GM21576 (cell line): Measurements from ENCODE around the gene IFNL3.
"Not testable (repeated sequence)": the region's sequence is repeated elsewhere in the genome, so short reads cannot be mapped to it uniquely, and the experiment has no call there.

ENCODE experiments used
- ATAC-seq: cut with Tn5 transposase; IDR thresholded peaks from one replicate; pipeline ENCODE4 v1.9.1; 2021; ENCODE audit warnings: mild to moderate bottlenecking, moderate library complexity; ENCODE audit not compliant: unreplicated experiment

Gene IFNL3

GRCh38 chr19:39253374-39254149 is 8.8 kb upstream of the IFNL3 start:
- no peak for ATAC-seq

- ATAC-seq = no peak
Measured at GRCh38 chr19:39252458-39252857, 7.7 kb upstream of the IFNL3 start.

DNA sequence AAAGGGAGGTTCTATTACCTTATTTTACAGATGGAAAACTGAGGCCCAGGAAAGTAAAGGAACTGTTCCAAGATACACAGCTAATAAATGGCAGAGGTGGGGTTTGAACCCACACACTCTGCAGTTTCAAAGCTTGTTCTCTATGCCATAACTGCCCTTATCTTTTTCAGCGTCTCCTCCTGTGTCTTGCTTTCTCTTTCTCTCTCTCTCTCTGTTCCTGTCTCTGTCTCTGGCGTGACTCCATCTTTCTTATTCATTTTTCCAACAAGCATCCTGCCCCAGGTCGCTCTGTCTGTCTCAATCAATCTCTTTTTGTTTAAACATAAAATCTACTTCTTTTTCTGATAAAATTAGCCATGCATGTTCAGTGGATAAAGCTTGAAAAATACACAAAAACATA is 7.0 kb upstream of the IFNL3 start:
- ATAC-seq = no peak

DNA sequence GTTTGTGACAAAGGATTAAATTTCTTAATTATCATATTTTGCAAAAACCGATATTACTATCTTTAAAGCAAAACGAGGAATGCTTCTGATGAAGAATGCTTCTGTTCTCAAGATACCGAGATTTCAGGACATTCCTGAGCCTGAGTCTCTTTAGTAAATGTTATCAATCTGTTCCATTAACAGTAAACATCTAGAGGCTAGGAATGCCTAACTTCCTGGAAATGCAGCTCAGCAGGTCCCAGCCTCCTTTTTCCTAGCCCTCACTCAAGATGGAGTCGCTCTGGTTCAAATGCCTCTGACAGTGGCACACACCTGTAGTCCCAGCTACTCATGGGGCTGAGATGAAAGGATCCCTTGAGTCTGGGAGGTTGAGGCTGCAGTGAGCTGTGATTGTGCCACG is 6.3 kb upstream of the IFNL3 start:
- ATAC-seq = no peak

DNA sequence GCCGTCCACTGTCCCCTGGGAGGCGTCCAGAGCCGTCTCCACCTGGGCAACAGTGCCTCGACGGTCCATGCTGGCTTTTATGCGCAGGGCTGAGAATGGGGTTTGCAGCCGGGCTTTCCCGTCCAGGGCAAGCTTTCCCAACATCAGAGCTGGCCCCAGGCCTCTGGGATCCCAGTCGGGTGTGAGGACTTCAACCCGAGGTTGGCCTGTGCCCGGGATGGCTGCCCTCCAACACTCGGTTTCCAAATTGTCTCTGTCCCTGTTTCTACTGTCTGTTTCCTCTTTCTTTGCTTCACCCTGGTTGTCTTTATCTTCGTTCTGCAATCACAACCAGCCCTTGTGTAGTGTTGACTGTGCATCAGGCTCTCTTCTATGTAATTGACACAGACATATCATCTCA is 4.0 kb upstream of the IFNL3 start, which contains the start of gene IFNL4:
TSS of gene IFNL4 (minus strand) at position 51 of the 400 bp plus-strand sequence.
- no peak for ATAC-seq

GRCh38 chr19:39247701-39248664 is 3.2 kb upstream of the IFNL3 start:
- ATAC-seq = no peak

DNA sequence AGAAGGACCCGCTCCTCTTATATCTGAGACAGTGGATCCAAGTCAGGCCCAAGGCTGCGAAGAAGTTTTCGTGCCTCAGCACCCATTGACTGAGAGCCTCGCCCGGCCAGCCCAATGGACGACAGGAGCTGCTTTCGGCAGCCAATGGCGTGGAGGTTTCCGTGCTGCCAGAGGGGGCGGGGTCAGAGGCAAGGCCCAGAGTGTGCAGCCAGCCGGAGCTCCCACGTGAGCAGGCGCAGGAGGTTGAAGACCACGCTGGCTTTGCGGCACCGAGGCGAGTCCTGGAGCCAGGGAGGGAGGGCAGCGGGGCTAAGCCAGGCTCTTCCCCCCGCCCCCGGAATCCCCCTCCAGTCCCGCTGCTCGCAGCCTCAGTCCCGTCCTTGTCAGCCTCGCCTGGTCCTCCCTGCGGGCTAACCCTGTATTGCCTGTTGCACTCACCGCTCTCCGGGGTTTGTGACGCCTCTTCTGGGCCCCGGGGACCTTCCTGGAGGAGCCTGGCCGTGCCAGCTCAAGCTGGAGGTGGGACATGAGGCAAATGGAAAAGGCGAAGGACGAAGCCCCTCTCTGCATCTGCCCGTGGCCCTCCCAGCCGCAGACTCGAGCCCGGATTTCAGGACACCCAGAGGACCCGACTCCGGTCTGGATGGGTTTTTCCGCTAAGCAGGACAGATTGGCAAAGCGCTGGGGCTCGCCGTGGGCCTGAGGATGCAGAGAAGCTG is 2.3 kb upstream of the IFNL3 start:
- no peak for ATAC-seq

GRCh38 chr19:39245166-39245565 is 360 bp upstream of the IFNL3 start:
- ATAC-seq = not testable (repeated sequence)

- ATAC-seq = not testable (repeated sequence)
Measured at GRCh38 chr19:39243741-39244140, 1.1 kb downstream of the IFNL3 start.

DNA sequence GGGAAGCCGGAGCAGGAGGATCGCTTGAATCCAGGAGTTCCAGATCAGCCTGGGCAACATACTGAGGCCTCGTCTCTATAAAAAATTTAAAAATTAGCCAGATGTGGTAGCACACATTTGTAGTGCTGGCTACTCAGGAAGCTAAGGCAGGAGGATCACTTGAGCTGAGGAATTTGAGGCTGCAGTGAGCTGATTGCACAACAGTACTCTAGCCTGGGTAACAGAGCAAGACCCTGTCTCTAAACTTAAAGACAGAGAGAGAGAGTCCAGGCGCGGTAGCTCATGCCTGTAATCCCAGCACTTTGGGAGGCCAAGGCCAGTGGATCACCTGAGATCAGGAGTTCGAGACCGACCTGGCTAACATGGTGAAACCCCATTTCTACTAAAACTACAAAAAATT is 4.4 kb downstream of the IFNL3 start:
- ATAC-seq = no peak

- no peak for ATAC-seq
Measured at GRCh38 chr19:39238944-39239343, 5.9 kb downstream of the IFNL3 start.

DNA sequence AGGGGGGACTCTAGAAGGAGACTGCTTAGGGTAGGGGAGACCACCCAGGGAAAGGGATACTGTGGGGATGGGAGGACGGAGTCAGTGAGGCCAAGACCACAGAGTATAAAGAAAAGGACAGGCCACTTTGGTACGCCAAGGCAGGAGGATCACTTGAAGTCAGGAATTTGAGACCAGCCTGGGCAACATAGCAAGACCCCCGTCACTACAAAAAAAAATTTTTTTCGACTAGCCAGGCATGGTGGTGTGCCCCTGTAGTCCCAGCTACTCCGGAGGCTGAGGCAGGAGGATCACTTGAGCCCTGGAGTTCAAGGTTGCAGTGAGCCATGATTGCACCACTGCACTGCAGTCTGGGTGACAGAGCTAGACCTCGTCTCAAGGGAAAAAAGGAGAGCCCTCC is 6.6 kb downstream of the IFNL3 start:
- ATAC-seq = no peak

GRCh38 chr19:39237200-39238184 is 7.3 kb downstream of the IFNL3 start:
- peak; percentile 75 for ATAC-seq

DNA sequence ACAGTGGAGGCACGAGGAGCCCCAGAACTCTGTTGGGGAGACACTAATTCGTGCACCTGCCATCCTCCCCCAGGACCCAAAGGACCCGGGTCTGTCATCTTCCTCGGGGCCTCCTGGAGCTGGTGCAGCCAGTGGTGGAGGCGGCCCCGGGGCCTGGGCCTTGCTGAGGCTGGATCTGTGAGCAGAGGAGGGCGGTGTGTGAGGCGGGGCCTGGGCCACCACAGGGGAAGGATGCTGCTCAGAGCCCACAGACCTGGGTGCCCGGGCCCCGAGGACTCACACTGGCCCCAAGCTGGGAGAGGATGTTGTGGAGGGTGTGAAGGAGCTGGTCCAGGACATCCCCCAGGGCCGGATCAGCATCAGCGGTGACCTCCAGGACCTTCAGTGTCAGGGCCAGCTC is 8.3 kb downstream of the IFNL3 start:
- no peak for ATAC-seq

GRCh38 chr19:39232708-39233107 is 12.1 kb downstream of the IFNL3 start:
- ATAC-seq = no peak

- ATAC-seq = no peak
Measured at GRCh38 chr19:39230096-39230764, 14.6 kb downstream of the IFNL3 start.

GRCh38 chr19:39224910-39225309 is 19.9 kb downstream of the IFNL3 start:
- no peak for ATAC-seq

DNA sequence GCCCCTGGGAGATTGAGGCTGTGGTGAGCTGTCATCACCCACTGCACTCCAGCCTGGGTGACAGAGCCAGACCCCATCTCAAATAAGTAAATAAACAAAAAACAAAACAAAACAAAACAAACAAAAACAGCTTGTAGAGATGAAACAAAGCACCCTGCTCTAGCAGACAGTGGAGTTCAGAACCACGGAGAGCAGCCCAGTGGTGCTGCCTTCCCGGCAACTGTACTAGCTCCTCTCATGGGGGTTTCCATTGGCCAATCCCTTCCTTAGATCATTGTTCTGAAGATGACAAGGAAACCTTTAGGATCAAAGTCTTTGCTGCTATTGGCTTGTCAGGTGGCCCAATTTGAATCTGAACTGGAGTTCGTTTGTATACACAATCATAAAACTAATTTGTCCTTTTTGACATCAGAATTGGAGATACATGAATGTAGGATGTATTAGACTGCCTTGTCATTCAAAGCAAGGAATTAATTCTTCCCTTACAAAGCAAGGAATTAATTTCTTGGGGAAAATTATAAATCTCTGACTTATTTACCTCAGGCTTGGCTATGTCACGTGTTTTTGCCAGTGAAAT is 21.0 kb downstream of the IFNL3 start:
- no peak for ATAC-seq

DNA sequence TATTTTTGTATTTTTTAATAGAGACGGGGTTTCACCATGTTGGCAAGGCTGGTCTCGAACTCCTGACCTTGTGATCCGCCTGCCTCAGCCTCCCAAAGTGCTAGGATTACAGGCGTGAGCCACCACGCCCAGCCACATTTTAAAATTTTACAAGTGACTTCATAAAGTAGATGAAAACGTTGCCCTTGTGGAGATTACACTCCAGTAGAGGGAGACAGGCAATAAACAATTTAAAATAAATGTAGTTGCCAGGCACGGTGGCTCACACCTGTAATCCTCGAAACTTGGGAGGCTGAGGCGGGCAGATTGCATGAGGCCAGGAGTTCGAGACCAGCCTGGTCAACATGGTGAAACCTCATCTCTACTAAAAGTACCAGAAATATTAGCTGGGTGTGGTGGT is 25.7 kb downstream of the IFNL3 start:
- not testable (repeated sequence) for ATAC-seq
